B cell (primary cell): ENCODE data around the gene FAAP24.

ENCODE experiments used
- EZH2 ChIP-seq: IDR thresholded peaks from 2 replicates; pipeline ENCODE4 v1.6.1; 2012; ENCODE audit warnings: borderline replicate concordance, low read depth, mild to moderate bottlenecking, moderate library complexity, low read length; ENCODE audit not compliant: insufficient read depth, poor library complexity, severe bottlenecking
- TF ChIP-seq, protein P1 (sequence below): fragments of 200-600 bp; IDR thresholded peaks from one replicate; pipeline ENCODE4 v1.8.0; 2022; ENCODE audit warnings: antibody characterized with exemption, mild to moderate bottlenecking

DNA sequence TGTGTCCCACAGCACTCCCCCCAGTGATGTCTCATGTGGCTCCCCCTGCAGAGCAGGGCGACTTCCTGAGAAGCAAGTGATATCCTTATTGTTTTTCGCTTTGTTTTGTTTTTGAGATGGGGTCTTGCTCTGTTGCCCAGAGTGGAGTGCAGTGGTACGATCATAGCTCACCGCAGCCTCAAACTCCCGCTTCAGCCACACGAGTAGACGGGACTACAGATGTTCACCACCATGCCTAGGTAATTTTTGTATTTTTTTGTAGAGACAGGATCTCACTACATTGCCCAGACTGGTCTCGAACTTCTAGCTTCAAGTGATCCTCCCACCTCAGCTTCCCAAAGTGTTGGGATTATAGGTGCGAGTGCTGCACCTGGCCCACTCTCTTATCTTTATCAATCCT, 5.3 kb upstream of the FAAP24 start:
- no peak for TF ChIP-seq EZH2
- TF ChIP-seq, protein P1, sequence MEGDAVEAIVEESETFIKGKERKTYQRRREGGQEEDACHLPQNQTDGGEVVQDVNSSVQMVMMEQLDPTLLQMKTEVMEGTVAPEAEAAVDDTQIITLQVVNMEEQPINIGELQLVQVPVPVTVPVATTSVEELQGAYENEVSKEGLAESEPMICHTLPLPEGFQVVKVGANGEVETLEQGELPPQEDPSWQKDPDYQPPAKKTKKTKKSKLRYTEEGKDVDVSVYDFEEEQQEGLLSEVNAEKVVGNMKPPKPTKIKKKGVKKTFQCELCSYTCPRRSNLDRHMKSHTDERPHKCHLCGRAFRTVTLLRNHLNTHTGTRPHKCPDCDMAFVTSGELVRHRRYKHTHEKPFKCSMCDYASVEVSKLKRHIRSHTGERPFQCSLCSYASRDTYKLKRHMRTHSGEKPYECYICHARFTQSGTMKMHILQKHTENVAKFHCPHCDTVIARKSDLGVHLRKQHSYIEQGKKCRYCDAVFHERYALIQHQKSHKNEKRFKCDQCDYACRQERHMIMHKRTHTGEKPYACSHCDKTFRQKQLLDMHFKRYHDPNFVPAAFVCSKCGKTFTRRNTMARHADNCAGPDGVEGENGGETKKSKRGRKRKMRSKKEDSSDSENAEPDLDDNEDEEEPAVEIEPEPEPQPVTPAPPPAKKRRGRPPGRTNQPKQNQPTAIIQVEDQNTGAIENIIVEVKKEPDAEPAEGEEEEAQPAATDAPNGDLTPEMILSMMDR = no peak
